Measurements from ENCODE around the gene NGEF.
"Not testable (repeated sequence)": the region's sequence is repeated elsewhere in the genome, so short reads cannot be mapped to it uniquely, and the experiment has no call there.

The NGEF gene

DNA sequence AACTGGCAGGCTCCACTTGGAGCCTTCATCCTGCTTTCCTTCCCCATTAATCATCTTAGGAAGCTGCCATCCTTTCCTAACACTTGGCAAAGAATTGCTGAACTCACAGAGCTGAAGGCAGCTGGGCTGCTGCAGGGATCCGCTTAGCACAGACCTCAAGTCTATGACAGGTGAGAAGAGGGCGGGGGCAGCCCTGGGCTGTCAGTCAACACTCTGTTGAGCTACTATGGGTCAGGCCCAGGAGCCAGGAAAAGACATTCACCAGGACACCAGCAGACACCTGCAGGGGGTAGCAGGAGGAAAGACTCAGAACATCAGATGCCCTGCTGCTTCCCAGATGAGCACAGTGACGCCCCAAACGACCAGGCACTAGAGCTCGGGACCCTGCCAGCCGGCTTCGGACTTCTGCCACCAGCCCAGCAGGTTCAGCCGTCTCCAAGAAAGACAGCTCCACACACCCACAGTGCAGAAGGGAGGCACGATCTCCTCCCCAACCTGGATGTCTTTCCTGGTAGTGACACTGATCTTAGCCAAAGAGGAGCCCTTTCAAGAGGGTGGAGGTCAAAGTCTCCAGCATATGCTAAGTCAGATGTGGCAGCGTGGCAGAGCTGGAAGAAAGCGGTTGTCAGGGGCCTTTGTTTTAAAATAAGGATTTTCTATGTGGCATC is 87.8 kb downstream of the NGEF start:
- no peak for DNase-seq

DNA sequence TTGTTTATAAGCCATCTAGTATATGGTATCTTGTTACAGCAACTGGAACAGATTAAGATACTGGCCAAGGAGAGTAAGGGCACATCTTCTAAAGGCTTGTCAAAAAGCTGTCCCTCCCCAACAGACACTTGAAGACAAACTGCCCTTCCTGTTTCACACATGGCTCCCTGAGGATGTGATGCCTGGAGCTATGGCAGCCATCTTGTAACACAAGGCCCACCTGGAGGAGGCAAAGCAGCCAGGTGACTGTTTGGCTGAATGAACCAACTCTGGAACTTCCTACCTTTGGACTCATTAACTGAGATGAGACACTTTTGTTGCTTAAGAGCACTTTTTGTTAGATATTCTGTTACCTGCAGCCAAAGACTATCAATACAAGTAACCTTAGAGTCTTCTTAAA is 88.6 kb downstream of the NGEF start:
- no peak for DNase-seq

DNA sequence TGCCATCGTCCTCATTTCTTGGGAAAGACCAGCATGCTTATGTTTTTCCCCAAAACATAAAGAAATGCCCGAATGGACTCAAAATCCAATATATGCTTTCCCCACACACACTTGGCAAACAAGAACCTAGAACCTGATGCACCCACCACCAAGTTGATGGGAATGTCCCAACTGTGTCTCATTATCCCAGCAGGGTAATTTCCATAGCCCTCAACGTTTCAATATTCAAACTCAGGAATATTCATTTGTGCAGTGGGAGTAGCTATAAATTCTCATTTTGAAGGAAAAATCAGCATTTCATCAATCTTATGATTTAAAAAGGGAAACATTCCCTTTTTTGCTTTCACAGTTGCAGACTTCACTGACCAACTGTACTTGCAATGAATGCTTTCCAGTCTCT is 92.3 kb downstream of the NGEF start:
- DNase-seq, result no peak

DNA sequence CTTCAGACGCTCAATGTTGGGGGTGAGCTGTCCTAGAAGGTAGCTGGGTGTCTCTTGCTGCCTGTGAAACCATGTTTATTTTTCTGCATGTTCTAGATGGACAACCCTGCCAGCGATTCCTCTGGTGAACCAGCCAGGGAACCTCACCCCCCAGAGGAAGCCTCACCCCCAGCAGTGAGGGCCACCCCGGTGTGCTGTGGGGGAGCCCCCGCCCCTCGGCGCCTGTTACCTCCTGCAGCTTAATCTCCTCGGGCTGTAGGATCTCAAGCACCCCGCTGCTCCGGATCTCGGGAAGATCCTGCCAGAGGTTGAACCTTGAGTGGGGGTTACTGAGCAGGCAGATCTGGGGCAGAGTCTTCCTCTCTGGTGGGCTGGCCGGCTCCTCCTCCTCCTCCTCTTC is 93.0 kb downstream of the NGEF start:
- DNase-seq, result no peak

DNA sequence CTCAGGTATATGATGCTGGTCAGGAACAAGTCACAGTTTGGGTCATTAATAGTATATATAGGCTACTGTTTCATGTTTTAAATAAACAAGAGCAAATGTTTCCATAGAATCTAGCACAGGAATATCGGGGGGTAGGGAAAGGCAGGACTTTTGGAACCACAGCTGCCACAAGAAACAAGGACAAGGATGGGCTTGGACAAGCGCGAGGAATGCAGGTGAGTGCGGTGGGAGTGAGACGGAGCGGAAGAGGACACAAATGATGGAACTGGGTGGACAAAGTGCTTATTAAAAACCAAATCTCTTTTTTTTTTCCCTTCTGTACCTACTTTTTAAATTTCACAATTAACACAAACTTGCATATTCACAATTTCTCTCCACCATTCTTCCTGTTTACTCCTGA is 93.9 kb downstream of the NGEF start:
- no peak for DNase-seq

DNA sequence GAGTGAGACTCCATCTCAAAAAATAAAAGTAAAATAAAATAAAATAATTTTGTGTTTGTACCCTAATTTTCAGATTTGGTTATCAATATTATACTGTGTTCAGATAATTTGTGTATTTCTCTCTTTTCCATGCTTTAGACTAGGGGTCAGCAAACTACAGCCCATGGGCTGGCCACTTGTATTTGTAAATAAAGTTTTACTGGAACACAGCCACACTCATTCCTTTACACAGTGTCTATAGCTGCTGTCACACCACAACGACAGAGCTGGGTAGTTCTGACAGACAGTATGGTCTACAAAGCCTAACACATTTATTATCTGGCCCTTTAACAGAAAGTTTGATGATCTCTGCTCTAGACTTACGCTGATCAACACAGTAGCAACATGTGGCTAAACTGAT is 99.2 kb downstream of the NGEF start:
- no peak for DNase-seq

DNA sequence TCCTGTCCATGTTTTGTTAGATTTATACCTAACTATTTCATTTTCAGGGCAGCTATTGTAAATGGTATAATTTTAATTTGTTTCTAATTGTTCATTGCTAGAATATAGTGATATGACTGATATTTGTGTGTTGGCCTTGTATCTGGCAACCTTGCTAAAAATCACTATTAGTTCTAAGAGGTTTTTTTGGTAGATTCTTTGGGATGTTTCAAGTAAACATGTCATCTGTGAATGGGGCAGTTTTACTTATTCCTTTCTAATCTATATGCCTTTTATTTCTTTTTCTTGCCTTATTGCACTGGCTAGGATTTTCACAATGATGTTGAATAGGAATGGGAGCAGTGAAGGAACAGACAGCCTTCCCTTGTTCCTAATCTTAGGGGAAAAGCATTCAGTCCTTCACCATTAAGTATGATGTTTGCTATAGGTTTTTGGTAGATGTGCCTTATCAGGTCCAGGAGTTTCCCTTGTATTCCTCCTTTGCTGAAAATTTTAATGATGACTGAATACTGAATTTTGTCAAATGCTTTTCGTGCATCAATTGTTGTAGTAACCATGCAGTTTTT is 101.3 kb downstream of the NGEF start:
- no peak for DNase-seq

DNA sequence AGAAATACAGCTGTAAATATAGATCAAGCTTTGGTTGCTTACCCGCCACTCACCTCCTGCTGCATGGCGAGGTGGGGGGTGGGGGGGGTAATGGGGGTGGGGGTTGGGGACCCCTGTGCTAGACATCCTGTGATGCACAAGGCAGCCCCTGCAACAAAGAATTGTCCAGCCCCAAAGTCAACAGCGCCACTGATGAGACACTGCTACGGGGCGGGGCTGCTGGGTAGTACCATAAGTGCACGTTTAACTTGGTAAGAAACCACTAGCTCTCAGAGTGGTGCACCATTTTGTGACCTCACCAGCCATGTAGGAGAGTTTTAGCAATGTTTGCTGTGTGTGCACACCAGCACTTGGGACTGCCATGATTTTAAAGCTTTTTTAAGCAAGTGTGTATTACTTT is 102.7 kb downstream of the NGEF start:
- DNase-seq, result no peak

DNA sequence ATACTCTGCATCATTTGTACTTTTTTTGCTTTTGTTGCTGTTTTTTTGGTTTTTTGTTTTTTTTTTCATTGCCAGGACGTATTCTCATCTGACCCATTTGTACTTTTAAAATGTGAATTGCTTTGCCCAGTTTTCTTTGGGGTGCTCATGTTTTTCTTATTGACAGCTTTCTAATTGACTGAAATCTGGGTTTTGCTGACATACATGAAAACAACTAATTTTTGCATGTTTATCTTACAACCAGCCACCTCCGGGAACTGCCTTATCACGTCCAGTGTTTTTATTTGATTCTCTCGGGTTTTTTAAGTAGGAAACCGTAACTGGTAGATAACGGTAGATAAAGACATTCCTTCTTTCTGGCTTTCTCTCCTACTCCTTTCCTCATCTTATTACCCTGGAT is 104.4 kb downstream of the NGEF start:
- DNase-seq, result no peak

DNA sequence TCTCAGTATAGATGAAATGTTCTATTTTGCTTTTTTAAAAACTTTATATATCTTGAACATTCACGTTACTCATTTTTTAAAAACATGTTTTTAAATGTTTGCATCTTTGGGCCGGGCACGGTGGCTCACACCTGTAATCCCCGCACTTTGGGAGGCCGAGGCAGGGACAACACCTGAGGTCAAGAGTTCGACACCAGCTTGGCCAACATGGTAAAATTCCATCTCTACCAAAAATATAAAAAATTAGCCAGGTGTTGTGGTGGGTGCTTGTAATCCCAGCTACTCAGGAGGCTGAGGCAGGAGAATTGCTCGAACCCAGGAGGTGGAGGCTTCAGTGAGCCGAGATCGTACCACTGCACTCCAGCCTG is 105.4 kb downstream of the NGEF start:
- not testable (repeated sequence) for DNase-seq

DNA sequence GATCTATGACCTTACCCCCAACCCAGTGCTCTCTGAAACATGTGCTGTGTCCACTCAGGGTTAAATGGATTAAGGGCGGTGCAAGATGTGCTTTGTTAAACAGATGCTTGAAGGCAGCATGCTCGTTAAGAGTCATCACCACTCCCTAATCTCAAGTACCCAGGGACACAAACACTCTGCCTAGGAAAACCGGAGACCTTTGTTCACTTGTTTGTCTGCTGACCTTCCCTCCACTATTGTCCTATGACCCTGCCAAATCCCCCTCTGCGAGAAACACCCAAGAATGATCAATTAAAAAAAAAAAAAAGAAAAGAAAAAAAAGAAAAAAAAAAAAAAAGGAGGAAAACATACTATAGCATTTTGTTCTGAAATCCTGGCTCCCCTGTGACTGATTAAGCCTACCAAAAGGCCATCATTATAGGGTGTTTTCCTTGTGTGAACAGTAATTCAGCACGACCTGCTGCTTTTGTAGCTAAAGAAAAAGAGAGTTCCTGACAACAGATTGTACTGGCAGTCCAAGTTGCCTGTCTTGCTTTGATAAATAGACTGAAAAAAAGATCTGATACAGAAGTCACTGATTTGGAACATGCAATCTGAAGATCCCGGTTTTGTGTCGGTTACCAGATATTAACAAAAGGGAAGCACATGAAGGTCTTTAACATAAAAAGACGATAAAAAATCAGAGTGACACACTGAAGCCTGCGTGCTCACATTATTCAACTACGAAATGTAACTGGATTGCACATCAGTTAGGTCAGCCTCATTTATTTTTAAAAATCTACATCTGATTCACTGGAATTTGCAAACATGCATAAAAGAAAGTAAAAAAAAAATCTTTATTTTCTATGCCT is 106.0 kb downstream of the NGEF start:
- not testable (repeated sequence) for DNase-seq

DNA sequence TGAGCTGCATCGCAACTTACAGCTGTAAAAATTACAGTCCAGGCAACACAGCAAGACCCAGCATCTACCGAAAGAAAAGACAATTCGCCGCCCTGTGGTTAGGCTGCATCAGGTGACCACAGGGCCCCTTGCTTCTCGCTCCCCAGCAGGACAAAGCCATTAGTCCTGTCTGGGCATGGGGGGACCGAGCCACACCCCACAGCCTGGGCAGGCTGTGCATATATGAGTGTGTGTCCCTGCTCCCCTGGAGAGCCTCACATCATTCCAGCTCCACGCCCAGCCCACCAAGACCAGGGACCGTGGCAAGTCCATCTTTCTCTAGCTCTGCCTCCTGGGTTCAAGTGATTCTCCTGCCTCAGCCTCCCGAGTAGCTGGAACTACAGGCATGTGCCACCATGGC is 109.1 kb downstream of the NGEF start:
- DNase-seq, result no peak

DNA sequence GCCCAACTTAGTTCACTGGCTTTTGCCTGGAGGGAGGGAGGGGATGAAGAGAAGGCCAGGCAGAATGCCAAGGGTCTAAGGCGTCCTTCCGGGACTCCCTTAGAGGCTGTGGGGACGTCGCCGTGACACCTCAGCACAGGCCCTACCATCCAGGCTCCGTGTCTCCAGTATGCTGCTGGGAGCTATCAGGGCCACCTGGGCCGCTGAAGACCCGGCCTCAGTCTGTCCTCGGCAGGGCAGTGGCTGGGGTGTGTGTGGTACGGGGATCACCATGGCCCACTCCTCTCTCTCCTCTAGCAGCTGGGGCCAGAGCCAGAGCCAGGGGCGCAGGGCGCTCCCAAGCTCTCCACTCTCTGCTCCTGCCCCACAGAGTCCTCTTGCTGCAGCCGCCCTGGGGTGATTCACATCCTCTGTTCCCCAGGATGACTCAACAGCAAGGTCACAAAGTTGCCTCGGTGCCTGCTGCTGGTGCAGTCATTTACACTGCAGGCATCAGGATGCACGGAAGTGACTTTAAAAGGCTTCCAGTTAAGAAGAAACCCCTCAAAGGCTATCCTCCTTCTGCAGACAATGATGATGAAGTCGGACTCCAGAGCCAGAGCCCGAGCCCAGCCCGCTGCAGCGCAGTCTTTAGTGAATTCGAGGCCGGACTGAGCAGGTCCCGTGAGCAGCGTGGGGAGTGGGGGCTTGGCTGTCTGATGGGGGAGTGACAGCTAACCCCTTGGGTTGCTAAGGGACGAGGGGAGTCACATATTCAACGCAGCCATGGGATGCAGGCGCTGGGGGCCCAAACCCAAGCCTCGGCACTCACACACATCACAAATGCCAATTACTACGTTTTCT is 111.1 kb downstream of the NGEF start:
- no peak for DNase-seq

DNA sequence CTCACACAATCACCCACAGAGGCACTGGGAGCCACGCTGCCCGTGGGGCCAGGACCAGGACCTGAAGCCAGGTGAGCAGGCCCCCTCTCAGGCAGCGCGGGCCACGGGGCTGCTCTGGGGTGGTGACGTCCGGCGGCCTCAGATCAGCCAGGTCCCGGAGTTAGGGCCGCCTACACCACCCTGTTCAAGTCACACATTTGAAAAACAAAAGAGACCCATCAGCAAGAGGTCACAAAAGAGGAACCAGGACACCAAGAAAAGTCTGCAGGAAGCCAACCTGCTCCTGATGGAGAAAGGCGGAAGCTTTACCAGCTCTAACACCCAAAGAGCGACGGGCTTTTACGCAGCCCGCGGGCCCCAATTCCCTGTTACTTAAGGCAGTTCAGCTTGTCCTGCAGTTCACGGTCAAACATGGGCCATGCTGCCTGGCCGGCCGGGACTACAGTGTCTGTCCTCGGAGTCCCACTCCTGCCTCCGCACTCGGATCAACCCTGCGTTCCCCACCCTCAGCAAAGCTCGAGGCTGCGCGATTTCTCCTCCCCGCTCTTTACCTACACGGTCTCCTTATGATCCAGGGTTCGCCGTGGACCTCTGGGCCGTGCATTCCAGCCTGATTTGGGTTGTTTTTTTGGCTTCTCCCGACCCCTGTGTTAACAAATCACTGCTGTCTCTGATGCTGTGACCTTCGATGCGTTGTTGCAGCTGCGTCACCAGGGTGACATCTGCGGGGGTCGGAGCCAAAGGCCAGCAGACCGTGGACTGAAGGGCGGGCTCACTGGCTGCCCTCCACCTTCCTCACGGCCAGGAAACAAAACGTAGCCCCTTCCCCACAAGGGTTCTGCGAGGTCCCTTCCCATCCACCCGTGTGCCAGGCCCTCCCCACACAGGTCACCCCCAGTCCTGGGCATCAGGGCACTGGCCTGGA is 112.0 kb downstream of the NGEF start:
- no peak for DNase-seq

DNA sequence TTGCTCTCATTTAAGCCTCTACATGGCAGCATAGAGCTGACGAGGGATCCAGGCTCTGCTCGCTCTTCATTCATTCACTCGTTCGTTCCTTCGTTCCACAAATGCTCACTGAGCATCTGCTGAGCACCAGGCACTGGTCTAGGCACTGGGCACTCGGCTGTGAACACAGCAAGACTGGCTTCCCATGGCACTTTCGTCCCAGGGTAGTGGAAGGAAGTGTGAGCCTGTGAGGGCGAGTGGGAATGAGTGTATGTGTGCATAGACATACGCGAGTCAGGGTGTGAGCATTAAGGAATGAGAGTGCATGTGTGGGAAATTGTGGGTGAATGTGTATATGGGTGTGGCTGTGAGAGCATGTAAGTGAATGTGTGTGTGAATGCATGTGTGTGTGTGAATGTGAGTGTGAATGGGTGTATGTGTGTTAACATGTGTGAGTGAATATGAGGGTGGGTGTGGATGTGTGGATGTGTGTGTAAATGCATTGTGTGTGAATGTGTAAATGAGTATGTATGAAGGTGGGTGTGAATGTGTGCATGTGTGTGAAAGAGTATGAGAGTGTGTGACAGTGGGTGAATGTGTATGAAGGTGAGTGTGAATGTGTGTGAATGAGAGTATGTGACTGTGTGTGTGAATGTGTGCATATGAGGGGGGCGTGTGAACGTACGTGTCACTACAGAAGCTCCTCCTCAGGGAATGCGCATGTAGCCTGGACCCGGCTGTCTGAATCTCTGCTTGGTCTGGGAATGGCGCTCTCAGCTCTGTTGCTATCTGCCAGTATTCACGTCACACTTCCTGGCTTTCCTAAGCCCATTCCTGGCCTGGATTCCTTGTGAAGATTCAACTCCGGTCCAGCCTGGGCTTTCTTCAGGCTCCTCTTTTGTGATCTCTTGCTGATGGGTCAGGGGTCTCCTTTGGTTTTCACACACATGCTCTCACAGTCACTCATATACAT is 114.2 kb downstream of the NGEF start:
- DNase-seq, result no peak

DNA sequence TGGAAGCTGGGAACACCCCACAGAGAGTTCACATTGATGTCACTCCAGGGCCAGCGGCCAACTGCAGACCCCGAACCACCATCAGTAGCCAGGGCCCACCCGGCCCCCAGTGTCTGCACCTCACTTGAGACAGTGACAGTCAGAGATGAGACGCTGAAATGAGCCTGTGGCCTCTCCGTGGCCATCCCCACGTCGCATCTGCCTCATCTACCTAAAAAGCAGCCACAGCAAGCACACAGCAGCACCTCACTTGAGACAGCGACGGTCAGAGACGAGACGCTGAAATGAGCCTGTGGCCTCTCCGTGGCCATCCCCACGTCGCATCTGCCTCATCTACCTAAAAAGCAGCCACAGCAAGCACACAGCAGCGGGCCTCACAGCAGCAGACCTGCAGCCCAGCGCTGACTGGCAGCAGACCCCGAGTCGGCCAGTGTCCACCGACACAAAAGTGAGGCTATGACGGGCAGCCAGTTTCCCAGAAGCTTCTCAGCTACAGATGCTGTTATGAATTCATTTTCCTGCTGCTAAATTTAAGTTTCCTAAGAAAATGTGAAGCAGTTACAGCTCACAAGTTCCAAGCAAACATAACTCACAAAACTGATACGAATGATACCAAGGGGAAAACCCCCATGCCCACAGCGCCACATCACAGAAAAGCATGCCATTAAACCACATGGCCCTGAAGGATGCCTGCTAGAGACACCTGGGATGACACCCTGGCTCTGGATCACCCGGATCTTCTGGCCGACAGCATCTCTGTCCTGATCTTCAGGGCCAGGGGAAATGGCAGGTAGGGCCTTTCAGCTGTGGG is 115.3 kb downstream of the NGEF start:
- no peak for DNase-seq

DNA sequence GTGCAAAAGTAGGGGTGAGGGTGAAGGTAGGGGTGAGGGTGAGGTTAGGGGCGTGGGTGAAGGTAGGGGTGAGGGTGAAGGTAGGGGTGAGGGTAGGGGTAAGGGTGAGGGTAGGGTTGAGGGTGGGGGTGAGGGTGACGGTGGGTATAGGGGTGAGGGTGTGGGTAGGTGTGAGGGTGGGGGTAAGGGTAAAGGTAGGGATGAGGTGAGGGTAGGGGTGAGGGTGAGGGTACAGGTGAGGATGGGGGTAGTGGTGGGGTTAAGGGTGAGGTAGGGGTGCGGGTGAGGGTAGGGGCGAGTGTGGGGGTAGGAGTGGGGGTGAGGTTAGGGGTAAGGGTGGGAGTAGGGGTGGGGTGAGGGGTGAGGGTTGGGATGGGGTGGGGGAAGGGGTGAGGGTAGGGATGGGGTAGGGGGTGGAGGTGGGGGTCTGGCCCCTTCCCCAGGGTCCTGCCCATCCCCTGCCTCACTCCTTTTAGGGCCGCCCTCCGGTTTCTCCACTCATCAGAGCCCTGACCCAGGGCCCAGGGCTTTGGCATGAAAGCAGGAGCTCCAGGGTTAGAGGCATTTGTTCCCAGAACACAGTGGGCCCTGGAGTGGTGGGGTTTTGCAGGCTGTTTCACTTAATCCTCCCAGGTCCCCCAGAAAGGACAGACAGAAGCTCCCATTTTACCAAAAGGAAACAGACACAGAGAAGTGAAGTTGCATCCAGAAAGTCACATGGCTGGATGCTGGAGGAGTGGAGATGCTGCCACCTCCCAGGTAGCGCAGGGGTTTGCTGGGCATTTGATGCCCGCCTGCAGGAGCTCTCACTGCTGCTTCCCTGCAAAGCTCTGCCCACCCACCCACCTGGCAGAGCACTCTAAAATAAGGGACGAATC is 116.1 kb downstream of the NGEF start:
- DNase-seq, result no peak

DNA sequence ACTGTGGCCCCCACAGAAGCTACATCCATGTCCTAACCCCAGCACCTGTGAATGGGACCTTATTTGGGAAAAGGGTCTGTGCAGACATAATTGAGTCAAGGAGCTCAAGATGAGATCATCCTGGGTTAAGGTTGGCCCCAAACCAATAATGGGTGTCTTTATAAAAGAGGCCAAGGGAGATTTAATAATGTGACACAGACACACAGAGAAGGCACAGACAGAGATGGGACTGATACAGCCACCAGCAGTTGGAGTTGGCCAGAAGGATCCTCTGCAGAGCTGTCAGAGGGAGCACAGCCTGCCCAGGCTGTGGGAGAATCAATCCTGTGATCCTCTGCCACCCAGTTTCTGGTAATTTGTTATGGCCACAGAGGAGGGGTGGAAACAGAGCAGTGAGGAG is 116.9 kb downstream of the NGEF start:
- no peak for DNase-seq

DNA sequence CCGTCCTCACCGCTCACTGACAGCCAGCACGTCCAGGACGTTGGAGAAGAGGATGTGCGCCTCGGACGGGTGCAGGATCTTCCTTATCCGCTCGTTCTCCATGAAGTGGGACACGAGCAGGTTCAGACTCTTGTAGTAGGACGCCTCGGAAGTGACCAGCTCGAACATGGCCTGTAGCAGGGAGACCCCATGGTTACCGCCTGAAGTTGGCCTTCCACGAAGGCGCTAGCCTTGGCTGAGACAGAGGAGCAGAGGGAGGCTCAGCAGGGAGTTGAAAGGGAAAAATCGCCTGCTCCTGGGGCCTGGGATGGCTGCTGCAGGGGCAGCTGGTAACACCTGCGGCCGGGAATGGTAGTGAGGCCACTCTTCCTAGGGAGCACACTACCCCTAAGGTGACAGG is 118.3 kb downstream of the NGEF start:
- no peak for DNase-seq

Measured in NCI-H1436 treated with DMSO at 0.1 percent for 48 hours (cell line).